Endothelial cell of umbilical vein (primary cell): ENCODE measurements around the gene PCGF5. TPM values are rescaled to one million over a fixed set of nuclear protein-coding genes. Genes with fewer than 3 reads are reported as not detected.

Experiments used
- BruUV-seq: library from RNA; stranded (reverse); fragments of 400-500 nt; replicated peaks from 2 replicates; lab custom pipeline; 2021; lab: Mats Ljungman, UMichigan
- CTCF ChIA-PET: fragments of 300-600, 350-600 bp; sonication (Branson Sonifier 250); formaldehyde crosslinking; loops from one replicate; lab custom pipeline; 2021; ENCODE audit warnings: antibody characterized with exemption, inconsistent platforms; lab: Charles Lee
- POLR2A ChIA-PET: fragments of 300-600, 350-600 bp; sonication (Branson Sonifier 250); formaldehyde crosslinking; loops from one replicate; lab custom pipeline; 2021; ENCODE audit warnings: antibody characterized with exemption, inconsistent platforms; lab: Charles Lee
- DNase-seq: peaks from one replicate; pipeline ENCODE4 v3.0.0-alpha.2; 2011; ENCODE audit warnings: low read depth, low spot score
- FAIRE-seq: peaks from 2 replicates; lab custom pipeline; 2011; peaks lifted over from hg19 to GRCh38; lab: Jason Lieb, UNC
- H2AFZ ChIP-seq: 2 replicates; pipeline ENCODE4 v1.6.0; 2012; ENCODE audit warnings: low read depth, low read length, control low read depth, inconsistent platforms
- H3K27ac ChIP-seq: 2 replicates; pipeline ENCODE4 v1.5.1; 2011; ENCODE audit warnings: low read depth, mild to moderate bottlenecking, control low read depth, low read length, moderate library complexity; ENCODE audit not compliant: insufficient read depth
- H3K27me3 ChIP-seq, 2 experiments: 2 replicates each; pipeline versions ENCODE4 v1.6.0 to v1.6.1; 2011; ENCODE audit warnings: low read length in 2 of 2, mixed read lengths in 1 of 2; ENCODE audit not compliant: control insufficient read depth in 2 of 2, insufficient read depth in 2 of 2
- H3K36me3 ChIP-seq, 2 experiments: 2 replicates in 1 of 2; 3 replicates in 1 of 2; pipeline ENCODE4 v1.5.1; 2011; ENCODE audit warnings: low read length in 2 of 2, mild to moderate bottlenecking in 1 of 2, moderate library complexity in 1 of 2; ENCODE audit not compliant: control insufficient read depth in 2 of 2, insufficient read depth in 2 of 2; ENCODE audit errors: extremely low read depth in 1 of 2
- H3K4me1 ChIP-seq: 3 replicates; pipeline ENCODE4 v1.5.1; 2011; ENCODE audit warnings: mild to moderate bottlenecking, low read length; ENCODE audit not compliant: control insufficient read depth, insufficient read depth; ENCODE audit errors: extremely low read depth
- H3K4me2 ChIP-seq: 2 replicates; pipeline ENCODE4 v1.6.1; 2011; ENCODE audit warnings: low read length, control low read depth, mixed read lengths; ENCODE audit not compliant: insufficient read depth
- H3K4me3 ChIP-seq, 3 experiments: fragments of 200-600 bp in 1 of 3; sonication (generic), shearing (Covaris generic) in 1 of 3; replicated peaks in 1 of 3; 2 replicates each; pipeline ENCODE4 v1.5.1; 2011 to 2016; ENCODE audit warnings: control low read depth in 3 of 3, low read length in 3 of 3, mild to moderate bottlenecking in 2 of 3, inconsistent platforms in 1 of 3, low read depth in 1 of 3, moderate library complexity in 1 of 3; ENCODE audit not compliant: insufficient read depth in 1 of 3
- H3K79me2 ChIP-seq: 2 replicates; pipeline ENCODE4 v1.6.0; 2012; ENCODE audit warnings: low read length, inconsistent platforms; ENCODE audit not compliant: control insufficient read depth, insufficient read depth
- H3K9ac ChIP-seq: replicated peaks from 2 replicates; pipeline ENCODE3; 2011; ENCODE audit warnings: low read length, control low read depth; ENCODE audit not compliant: insufficient read depth; ENCODE audit errors: extremely low read depth
- H3K9me1 ChIP-seq: replicated peaks from 3 replicates; pipeline ENCODE4 v1.6.0; 2011; ENCODE audit warnings: mild to moderate bottlenecking, low read length; ENCODE audit not compliant: control insufficient read depth, insufficient read depth; ENCODE audit errors: extremely low read depth
- H3K9me3 ChIP-seq: replicated peaks from 2 replicates; pipeline ENCODE4 v1.5.1; 2012; ENCODE audit warnings: low read length, inconsistent platforms; ENCODE audit not compliant: control insufficient read depth, insufficient read depth
- H4K20me1 ChIP-seq: replicated peaks from 2 replicates; pipeline ENCODE3; 2011; ENCODE audit warnings: mild to moderate bottlenecking, low read length; ENCODE audit not compliant: control insufficient read depth, insufficient read depth; ENCODE audit errors: extremely low read depth
- CTCF ChIP-seq, 2 donors: IDR thresholded peaks; 1 replicate in 1 of 2; 2 replicates in 1 of 2; pipeline ENCODE4 v1.5.1; 2011; ENCODE audit warnings: low read length in 2 of 2, mild to moderate bottlenecking in 2 of 2, moderate library complexity in 2 of 2, control low read depth in 1 of 2, inconsistent platforms in 1 of 2, low read depth in 1 of 2; ENCODE audit not compliant: insufficient read depth in 1 of 2; ENCODE audit errors: extremely low read depth in 1 of 2
- EZH2 ChIP-seq: IDR thresholded peaks from 2 replicates; pipeline ENCODE4 v1.6.1; 2012; ENCODE audit warnings: borderline replicate concordance, low read depth, mild to moderate bottlenecking, moderate library complexity, low read length, inconsistent platforms; ENCODE audit not compliant: severe bottlenecking
- FOS ChIP-seq: IDR thresholded peaks from 2 replicates; pipeline ENCODE4 v1.6.1; 2011; ENCODE audit warnings: mild to moderate bottlenecking, low read length, moderate library complexity, borderline replicate concordance; ENCODE audit not compliant: insufficient read depth
- GATA2 ChIP-seq: IDR thresholded peaks from 2 replicates; pipeline ENCODE4 v1.7.0; 2011; ENCODE audit warnings: low read depth, mild to moderate bottlenecking, moderate library complexity, mixed read lengths, low read length; ENCODE audit not compliant: insufficient read length, insufficient read depth
- MYC ChIP-seq: IDR thresholded peaks from one replicate; pipeline ENCODE4 v1.6.1; 2011; ENCODE audit warnings: mild to moderate bottlenecking, low read depth, low read length
- POLR2A ChIP-seq: IDR thresholded peaks from 2 replicates; pipeline ENCODE4 v1.6.1; 2012; ENCODE audit warnings: low read depth, mild to moderate bottlenecking, control low read depth, low read length
- POLR2AphosphoS5 ChIP-seq: IDR thresholded peaks from 2 replicates; pipeline ENCODE4 v1.6.1; 2012; ENCODE audit warnings: low read depth, mild to moderate bottlenecking, control low read depth, low read length, moderate library complexity; ENCODE audit not compliant: insufficient read depth
- dilution Hi-C: fragments of 300-500 bp; cut with MboI; formaldehyde crosslinking; loops from one replicate; pipeline ENCODE4 v1.15.0; 2019; ENCODE audit warnings: low sequenced_read_pairs; ENCODE audit not compliant: extremely low pct_ligation_motif_present
- intact Hi-C: fragments of 100-400 bp; cut with micrococcal nuclease; formaldehyde crosslinking; loops from one replicate; pipeline ENCODE4 v1.10.0; 2022
- polyA plus RNA-seq, 4 experiments: library from polyadenylated mRNA; depleted of rRNA in 3 of 4; stranded (reverse) in 3 of 4; unstranded in 1 of 4; fragments of >200 nt; gene quantifications; 2 replicates each; pipeline versions ENCODE4 v1.2.1 to v1.2.3, GENCODE V29; 2011 to 2012; ENCODE audit warnings: missing spikeins in 1 of 4
- total RNA-seq: library from RNA; stranded (reverse); gene quantifications from 2 replicates; pipeline ENCODE4 v1.2.3, GENCODE V29; 2021
- TF ChIP-seq, protein P1 (sequence below): IDR thresholded peaks from 2 replicates; pipeline ENCODE4 v1.6.1; 2011; ENCODE audit not compliant: insufficient read depth, insufficient read length

Gene PCGF5
- total and polyA plus RNA-seq, 2 donors (not counting 3 experiments of a cell fraction or from before 2014, with no cell fraction given), result 25.0 to 29.8 TPM

DNA sequence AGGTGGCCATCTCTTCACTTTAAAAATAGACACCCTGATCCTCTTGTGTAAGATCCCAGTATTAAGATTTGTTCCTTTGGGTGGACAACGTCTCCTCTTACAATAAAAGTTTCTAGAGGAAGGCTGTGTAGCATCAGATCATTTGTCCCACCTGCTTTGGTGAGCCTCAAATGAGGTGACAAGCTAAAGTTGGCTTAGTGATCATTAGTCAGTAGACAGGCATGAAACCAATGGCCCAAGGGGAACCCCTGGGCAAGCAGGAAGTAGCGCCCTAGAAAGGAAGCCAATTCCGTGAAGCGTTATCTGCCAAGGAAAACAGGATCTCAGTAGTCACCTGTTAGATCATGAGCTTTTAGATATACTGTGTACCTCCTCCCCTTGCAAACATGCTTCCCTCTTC, 66.8 kb downstream of the PCGF5 start:
- Histone ChIP-seq H3K4me1 (no peaks in the 10 kb centered on the region), H3K79me2 (no peaks in the 10 kb centered on the region), H3K27ac (no peak overlapping the region), H3K27me3 (peaks cover 0 to 2% of the 10 kb centered on the region in 2 experiments), H3K9me1 (no peaks in the 10 kb centered on the region), H3K36me3 (no peaks in the 10 kb centered on the region), H3K4me3 (no peak overlapping the region), H3K9me3 (no peaks in the 10 kb centered on the region), H4K20me1 (no peaks in the 10 kb centered on the region), H3K9ac (no peak overlapping the region), H2AFZ (no peak overlapping the region), H3K4me2 (no peak overlapping the region)
- dilution Hi-C loops (no loop called here), intact Hi-C loops (no loop called here)
- POLR2A ChIA-PET, result no interaction called here
- no TSS peak for BruUV-seq
- TF ChIP-seq, protein P1, sequence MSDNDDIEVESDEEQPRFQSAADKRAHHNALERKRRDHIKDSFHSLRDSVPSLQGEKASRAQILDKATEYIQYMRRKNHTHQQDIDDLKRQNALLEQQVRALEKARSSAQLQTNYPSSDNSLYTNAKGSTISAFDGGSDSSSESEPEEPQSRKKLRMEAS, result no peak
- TF ChIP-seq POLR2AphosphoS5, result no peak
- TF ChIP-seq CTCF (IDR thresholded peaks at IDR 0.05; ENCODE audit: extremely low read depth in 1 of 2, insufficient read depth in 1 of 2, low read depth in 1 of 2, low read length in 2 of 2), result no peak
- TF ChIP-seq MYC, result no peak
- no peak for TF ChIP-seq FOS
- TF ChIP-seq POLR2A, result no peak
- no peak for TF ChIP-seq EZH2
- no peak for TF ChIP-seq GATA2
- FAIRE-seq (no peak), DNase-seq (no peak)
- CTCF ChIA-PET, result interaction anchor here (0.9 to 5.4 kb wide), 5 partner anchors 9 to 375 kb away, joined by 3 to 35 read pairs (median 3); no protein-coding TSS in a partner anchor
